HCT116 (cell line): ENCODE data around the gene VEGFA. TPM values are rescaled to one million over a fixed set of nuclear protein-coding genes. Genes with fewer than 3 reads are reported as not detected.

ENCODE experiments used
- ATAC-seq: fragments of 200-7000 bp; cut with Tn5 transposase; 2 replicates; pipeline ENCODE4 v1.9.1; 2020; ENCODE audit warnings: mild to moderate bottlenecking, moderate library complexity
- BruUV-seq: library from RNA; stranded (reverse); fragments of 400-500 nt; replicated peaks from 2 replicates; lab custom pipeline; 2021; lab: Mats Ljungman, UMichigan
- CTCF ChIA-PET: fragments of 300-600 bp; sonication (Branson Sonifier 250); formaldehyde crosslinking; loops from one replicate; lab custom pipeline; 2021; ENCODE audit warnings: antibody characterized with exemption; lab: Charles Lee
- POLR2A ChIA-PET: fragments of 300-600, 350-600 bp; sonication (Branson Sonifier 250); formaldehyde crosslinking; loops from one replicate; lab custom pipeline; 2021; ENCODE audit warnings: antibody characterized with exemption; lab: Charles Lee
- RAD21 ChIA-PET, 2 experiments: fragments of 300-600 bp; sonication (Branson Sonifier 250); formaldehyde crosslinking; loops; one replicate each; lab custom pipeline; 2023; ENCODE audit warnings: low total read pairs in 2 of 2; ENCODE audit not compliant: uncharacterized antibody in 2 of 2, unreplicated experiment in 2 of 2, low non-redundant PET in 1 of 2; lab: Charles Lee
- DNase-seq: peaks from one replicate; pipeline ENCODE4 v3.0.0-alpha.2; 2010; ENCODE audit warnings: low read depth, low spot score
- H2AFZ ChIP-seq: fragments of 200-600 bp; shearing (Covaris generic), sonication (generic); 2 replicates; pipeline ENCODE4 v1.6.1; 2017; ENCODE audit warnings: low read depth, mixed run types, mixed read lengths, antibody characterized with exemption, low read length; ENCODE audit not compliant: poor library complexity, severe bottlenecking
- H3K27ac ChIP-seq: 2 replicates; pipeline ENCODE4 v1.5.1; 2012; ENCODE audit warnings: low read depth, low read length
- H3K27me3 ChIP-seq: fragments of 200-600 bp; sonication (generic); 2 replicates; pipeline ENCODE4 v1.6.1; 2016; ENCODE audit warnings: mixed run types, low read length, mixed read lengths; ENCODE audit not compliant: insufficient read depth
- H3K36me3 ChIP-seq, 2 experiments: fragments of 200-500 bp in 1 of 2; fragments of 200-600 bp in 1 of 2; sonication (Bioruptor generic) in 1 of 2; sonication (generic) in 1 of 2; 2 replicates each; pipeline versions ENCODE4 v1.5.1 to v1.6.1; 2014 to 2016; ENCODE audit warnings: low read length in 2 of 2, inconsistent platforms in 1 of 2, mixed read lengths in 1 of 2, mixed run types in 1 of 2; ENCODE audit not compliant: insufficient read depth in 2 of 2, control insufficient read depth in 1 of 2
- H3K4me1 ChIP-seq, 2 experiments: fragments of 200-600 bp in 1 of 2; sonication (generic) in 1 of 2; 2 replicates each; pipeline versions ENCODE4 v1.5.1 to v1.6.1; 2012 to 2017; ENCODE audit warnings: low read length in 2 of 2, inconsistent platforms in 1 of 2, mild to moderate bottlenecking in 1 of 2, mixed read lengths in 1 of 2, mixed run types in 1 of 2, moderate library complexity in 1 of 2; ENCODE audit not compliant: insufficient read depth in 2 of 2, control insufficient read depth in 1 of 2
- H3K4me2 ChIP-seq: fragments of 200-600 bp; sonication (generic); 2 replicates; pipeline ENCODE4 v1.6.1; 2017; ENCODE audit warnings: mixed run types, low read length, mixed read lengths
- H3K4me3 ChIP-seq, 2 experiments: fragments of 200-600 bp in 1 of 2; sonication (generic) in 1 of 2; replicated peaks in 1 of 2; 2 replicates each; pipeline ENCODE4 v1.5.1; 2011 to 2016; ENCODE audit warnings: low read length in 2 of 2, control low read depth in 1 of 2, low read depth in 1 of 2, mild to moderate bottlenecking in 1 of 2, mixed read lengths in 1 of 2, mixed run types in 1 of 2
- H3K79me2 ChIP-seq: fragments of 200-600 bp; sonication (generic); 2 replicates; pipeline ENCODE4 v1.6.1; 2017; ENCODE audit warnings: mild to moderate bottlenecking, mixed run types, low read length, moderate library complexity, mixed read lengths; ENCODE audit not compliant: insufficient read depth
- H3K9ac ChIP-seq: fragments of 200-600 bp; sonication (generic); 2 replicates; pipeline ENCODE4 v1.6.1; 2016; ENCODE audit warnings: low read length, mixed read lengths
- H3K9me2 ChIP-seq: fragments of 200-600 bp; sonication (generic), shearing (Covaris generic); 2 replicates; pipeline ENCODE4 v1.6.1; 2017; ENCODE audit warnings: mixed run types, mild to moderate bottlenecking, moderate library complexity; ENCODE audit not compliant: insufficient read depth
- H3K9me3 ChIP-seq, 2 experiments: fragments of 200-500 bp in 1 of 2; fragments of 200-600 bp in 1 of 2; sonication (Bioruptor generic) in 1 of 2; sonication (generic) in 1 of 2; 2 replicates each; pipeline ENCODE4 v1.6.1; 2014 to 2017; ENCODE audit warnings: low read length in 2 of 2, mixed read lengths in 2 of 2, inconsistent platforms in 1 of 2, low read depth in 1 of 2, mild to moderate bottlenecking in 1 of 2, mixed run types in 1 of 2, moderate library complexity in 1 of 2; ENCODE audit not compliant: control insufficient read depth in 1 of 2, insufficient read depth in 1 of 2
- H4K20me1 ChIP-seq: fragments of 200-600 bp; sonication (generic), shearing (Covaris generic); 2 replicates; pipeline ENCODE4 v1.6.1; 2017; ENCODE audit warnings: mixed run types, mild to moderate bottlenecking, moderate library complexity; ENCODE audit not compliant: insufficient read depth
- ATF3 ChIP-seq: IDR thresholded peaks from 2 replicates; pipeline ENCODE4 v1.6.1; 2012
- CBX3 ChIP-seq: IDR thresholded peaks from 2 replicates; pipeline ENCODE4 v1.6.1; 2012; ENCODE audit warnings: low read depth
- CEBPB ChIP-seq: IDR thresholded peaks from 2 replicates; pipeline ENCODE4 v1.6.1; 2012; ENCODE audit warnings: low read depth
- CTCF ChIP-seq, 3 experiments: fragments of 200-600 bp in 1 of 3; sonication (generic) in 1 of 3; IDR thresholded peaks in 2 of 3; conservative IDR thresholded peaks in 1 of 3; 2 replicates each; pipeline ENCODE4 v1.5.1; 2012 to 2017; ENCODE audit warnings: low read depth in 2 of 3, low read length in 2 of 3, antibody characterized with exemption in 1 of 3, borderline replicate concordance in 1 of 3, control low read depth in 1 of 3, mild to moderate bottlenecking in 1 of 3, mixed read lengths in 1 of 3, mixed run types in 1 of 3, moderate library complexity in 1 of 3; ENCODE audit not compliant: insufficient read depth in 1 of 3
- EGR1 ChIP-seq: IDR thresholded peaks from 2 replicates; pipeline ENCODE4 v1.6.1; 2012; ENCODE audit warnings: low read depth
- EZH2 ChIP-seq: fragments of 200-600 bp; sonication (generic); IDR thresholded peaks from 2 replicates; pipeline ENCODE4 v1.6.1; 2017; ENCODE audit warnings: antibody characterized with exemption, mixed run types
- EZH2phosphoT487 ChIP-seq: fragments of 200-600 bp; IDR thresholded peaks from 2 replicates; pipeline ENCODE4 v1.6.1; 2018; ENCODE audit warnings: antibody characterized with exemption, borderline replicate concordance
- FOSL1 ChIP-seq: IDR thresholded peaks from 2 replicates; pipeline ENCODE4 v1.6.1; 2012; ENCODE audit warnings: low read depth
- JUND ChIP-seq: IDR thresholded peaks from 2 replicates; pipeline ENCODE4 v1.6.1; 2012
- MAX ChIP-seq: IDR thresholded peaks from 2 replicates; pipeline ENCODE4 v1.6.1; 2012
- POLR2A ChIP-seq: IDR thresholded peaks from 2 replicates; pipeline ENCODE4 v1.7.0; 2011; ENCODE audit warnings: borderline replicate concordance; ENCODE audit not compliant: insufficient read depth, insufficient read length; ENCODE audit errors: extremely low read depth
- REST ChIP-seq: IDR thresholded peaks from 2 replicates; pipeline ENCODE4 v1.6.1; 2012; ENCODE audit warnings: low read depth
- SIN3A ChIP-seq: IDR thresholded peaks from 2 replicates; pipeline ENCODE4 v1.6.1; 2012; ENCODE audit warnings: low read depth
- SP1 ChIP-seq: IDR thresholded peaks from 2 replicates; pipeline ENCODE4 v1.6.1; 2012; ENCODE audit warnings: low read depth
- TCF7L2 ChIP-seq: IDR thresholded peaks from 2 replicates; pipeline ENCODE4 v1.7.0; 2011; ENCODE audit warnings: borderline replicate concordance, inconsistent platforms; ENCODE audit not compliant: insufficient read depth, insufficient read length; ENCODE audit errors: extremely low read depth
- YY1 ChIP-seq: IDR thresholded peaks from 2 replicates; pipeline ENCODE4 v1.6.1; 2011; ENCODE audit warnings: low read length, low read depth, moderate library complexity, mild to moderate bottlenecking; ENCODE audit not compliant: insufficient replicate concordance; ENCODE audit errors: extremely low read depth
- ZNF274 ChIP-seq: fragments of 200-500 bp; sonication (Bioruptor generic); IDR thresholded peaks from 2 replicates; pipeline ENCODE4 v1.6.1; 2014; ENCODE audit warnings: mild to moderate bottlenecking, low read depth, low read length, inconsistent platforms
- intact Hi-C: fragments of 100-400 bp; cut with micrococcal nuclease; formaldehyde crosslinking; loops from 2 replicates; pipeline ENCODE4 v1.10.0; 2022
- total RNA-seq: library from RNA; stranded (reverse); gene quantifications from one replicate; pipeline ENCODE4 v1.2.1, GENCODE V29; 2021; ENCODE audit not compliant: unreplicated experiment

The VEGFA gene
- total RNA-seq, 1 experiment from 2014 or later: 112 TPM

- ChIA-PET CTCF (interaction anchor here (1.7 to 2.1 kb wide), 2 partner anchors 9 to 92 kb away, joined by 6 to 9 read pairs; partner anchors contain the start of gene VEGFA), POLR2A (interaction anchor here (2.5 kb wide), 1 partner anchor 10 kb away, joined by 10 read pairs; the partner anchor contains the start of gene VEGFA), RAD21 (no interaction called here)
- Histone ChIP-seq H3K9ac (no peak overlapping the region), H3K27me3 (no peaks in the 10 kb centered on the region; the same call in 1 of the 2 replicates), H3K4me3 (no peak overlapping the region), H3K9me3 (no peaks in the 10 kb centered on the region), H4K20me1 (no peaks in the 10 kb centered on the region), H3K4me1 (peaks cover 0 to 7% of the 10 kb centered on the region in 2 experiments; a peak in 1 of 4 replicates)
- no peak for ATAC-seq
- TF ChIP-seq FOSL1 (no peak), CBX3 (no peak), MAX (no peak), TCF7L2 (no peak), ATF3 (no peak), EZH2 (no peak), EGR1 (no peak), SIN3A (no peak), CTCF (IDR thresholded peaks at IDR 0.05 in 2 of 3, conservative IDR thresholded peaks at IDR 0.05 in 1 of 3; ENCODE audit: borderline replicate concordance in 1 of 3, insufficient read depth in 1 of 3, low read depth in 2 of 3, low read length in 2 of 3) (no peak), CEBPB (no peak), REST (no peak), POLR2A (no peak), YY1 (no peak), EZH2phosphoT487 (no peak), JUND (no peak), ZNF274 (no peak), SP1 (no peak)
- TF ChIP-seq, all 23 proteins: peak for 0
- Histone ChIP-seq H3K4me2 (no peak overlapping the region), H3K9me2 (no peaks in the 10 kb centered on the region), H3K79me2 (no peaks in the 10 kb centered on the region), H3K27ac (no peak overlapping the region), H2AFZ (no peak overlapping the region), H3K36me3 (no peaks in the 10 kb centered on the region)
- no TSS peak for BruUV-seq
- DNase-seq: no peak
- intact Hi-C loops: loop anchor here (2.0 kb wide), 1 partner anchor 94 kb away; no protein-coding TSS in a partner anchor
Measured at GRCh38 chr6:43760210-43761168, 9.5 kb upstream of the VEGFA start.
